CD4-positive, alpha-beta T cell (primary cell): ENCODE results near the gene ATAD2B. TPM values are rescaled to one million over a fixed set of nuclear protein-coding genes. Genes with fewer than 3 reads are reported as not detected.

Source experiments
- ATAC-seq: fragments of 200-7000 bp; cut with Tn5 transposase; one replicate; pipeline ENCODE4 v1.10.0; 2022; ENCODE audit warnings: mild to moderate bottlenecking; ENCODE audit not compliant: poor library complexity
- CTCF ChIA-PET: fragments of 350-600 bp; sonication (Branson Sonifier 250); formaldehyde crosslinking; loops from one replicate; lab custom pipeline; 2021; ENCODE audit warnings: antibody characterized with exemption, inconsistent platforms; lab: Charles Lee
- POLR2A ChIA-PET: fragments of 350-600 bp; sonication (Branson Sonifier 250); formaldehyde crosslinking; loops from one replicate; lab custom pipeline; 2021; ENCODE audit warnings: antibody characterized with exemption, inconsistent platforms; lab: Charles Lee
- DNase-seq, 14 experiments: peaks; one replicate each; pipeline ENCODE4 v3.0.0-alpha.2; 2013 to 2020; ENCODE audit warnings: mixed read lengths in 2 of 14
- H3K27ac ChIP-seq, 2 donors: one replicate each; pipeline versions ENCODE4 v1.5.1 to v1.7.0; 2013; ENCODE audit warnings: low read length in 2 of 2, low read depth in 1 of 2, mild to moderate bottlenecking in 1 of 2
- H3K27me3 ChIP-seq, 2 experiments: 1 replicate in 1 of 2; 2 replicates in 1 of 2; pipeline versions ENCODE4 v1.6.1 to v1.7.0; 2013; ENCODE audit warnings: low read length in 2 of 2, control low read depth in 1 of 2, mild to moderate bottlenecking in 1 of 2, moderate library complexity in 1 of 2; ENCODE audit not compliant: insufficient read depth in 2 of 2, control insufficient read depth in 1 of 2
- H3K36me3 ChIP-seq: one replicate; pipeline ENCODE4 v1.6.1; 2013; ENCODE audit warnings: low read length, control low read depth; ENCODE audit not compliant: insufficient read depth
- H3K4me1 ChIP-seq: one replicate; pipeline ENCODE4 v1.6.1; 2013; ENCODE audit warnings: low read length, control low read depth; ENCODE audit not compliant: insufficient read depth
- H3K4me3 ChIP-seq: one replicate; pipeline ENCODE4 v1.5.1; 2013; ENCODE audit warnings: mild to moderate bottlenecking, low read length, moderate library complexity
- H3K9me3 ChIP-seq, 2 experiments: 1 replicate in 1 of 2; 2 replicates in 1 of 2; pipeline versions ENCODE4 v1.6.1 to v1.7.0; 2013; ENCODE audit warnings: low read length in 2 of 2, mild to moderate bottlenecking in 2 of 2, control low read depth in 1 of 2, moderate library complexity in 1 of 2; ENCODE audit not compliant: control insufficient read depth in 1 of 2, insufficient read depth in 1 of 2
- H3K27ac Mint-ChIP-seq: one replicate; pipeline ENCODE4 v1.8.0; 2020; ENCODE audit warnings: mixed read lengths
- H3K27me3 Mint-ChIP-seq: one replicate; pipeline ENCODE4 v1.8.0; 2021; ENCODE audit warnings: mixed read lengths
- H3K36me3 Mint-ChIP-seq: one replicate; pipeline ENCODE4 v1.8.0; 2021; ENCODE audit warnings: low read depth, mixed read lengths
- H3K4me1 Mint-ChIP-seq: one replicate; pipeline ENCODE4 v1.8.0; 2021; ENCODE audit warnings: low read depth, mixed read lengths
- H3K4me3 Mint-ChIP-seq: one replicate; pipeline ENCODE4 v1.8.0; 2020; ENCODE audit warnings: mild to moderate bottlenecking, mixed read lengths
- H3K9me3 Mint-ChIP-seq: one replicate; pipeline ENCODE4 v1.8.0; 2020; ENCODE audit warnings: mixed read lengths
- intact Hi-C, 2 experiments: fragments of 100-400 bp; cut with DNase I in 1 of 2; cut with micrococcal nuclease in 1 of 2; formaldehyde crosslinking; loops; one replicate each; pipeline versions ENCODE4 v1.15.1 to v1.9.0; 2023 to 2025; cut with DNase I, micrococcal nuclease
- total RNA-seq, 174 experiments: library from RNA in 2 of 174; stranded (reverse) in 2 of 174; gene quantifications; one replicate each; pipeline ENCODE4 v1.2.3 and lab custom pipeline; 2021 to 2026
- TF ChIP-seq, protein P1 (sequence below): fragments of 200-600 bp; IDR thresholded peaks from one replicate; pipeline ENCODE4 v1.8.0; 2022; ENCODE audit warnings: antibody characterized with exemption, mild to moderate bottlenecking

The ATAD2B gene
- total RNA-seq, 2 experiments from 2014 or later, result 30.7 to 35.4 TPM

DNA sequence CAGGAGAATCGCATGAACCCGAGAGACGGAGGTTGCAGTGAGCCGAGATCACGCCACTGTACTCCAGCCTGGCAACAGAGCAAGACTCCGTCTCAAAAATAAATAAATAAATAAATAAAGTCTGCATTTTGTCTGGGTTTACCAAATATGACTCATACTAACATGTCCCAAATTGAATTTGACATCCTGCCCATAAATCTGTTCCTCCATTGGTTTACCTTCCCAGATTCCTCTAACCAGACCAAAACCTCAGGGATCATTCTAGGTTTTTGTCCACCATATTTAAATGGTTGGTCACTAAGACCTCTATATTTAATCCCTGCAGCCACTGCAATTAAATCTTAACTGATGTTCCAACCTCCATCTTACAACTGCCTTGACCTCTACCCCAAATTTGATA is 150.9 kb downstream of the ATAD2B start:
- Histone ChIP-seq H3K9me3 (no peaks in the 10 kb centered on the region), H3K27ac (no peak overlapping the region), H3K27me3 (no peaks in the 10 kb centered on the region), H3K4me1 (no peaks in the 10 kb centered on the region), H3K36me3 (peaks cover 33% of the 10 kb centered on the region), H3K4me3 (no peak overlapping the region)
- intact Hi-C loops, result no loop called here
- Mint-ChIP-seq H3K27ac (no peak overlapping the region), H3K9me3 (peaks cover 2% of the 10 kb centered on the region), H3K4me3 (no peak overlapping the region), H3K27me3 (no peaks in the 10 kb centered on the region), H3K36me3 (peaks cover 88% of the 10 kb centered on the region), H3K4me1 (no peaks in the 10 kb centered on the region)
- CTCF ChIA-PET, result no interaction called here
- TF ChIP-seq, protein P1, sequence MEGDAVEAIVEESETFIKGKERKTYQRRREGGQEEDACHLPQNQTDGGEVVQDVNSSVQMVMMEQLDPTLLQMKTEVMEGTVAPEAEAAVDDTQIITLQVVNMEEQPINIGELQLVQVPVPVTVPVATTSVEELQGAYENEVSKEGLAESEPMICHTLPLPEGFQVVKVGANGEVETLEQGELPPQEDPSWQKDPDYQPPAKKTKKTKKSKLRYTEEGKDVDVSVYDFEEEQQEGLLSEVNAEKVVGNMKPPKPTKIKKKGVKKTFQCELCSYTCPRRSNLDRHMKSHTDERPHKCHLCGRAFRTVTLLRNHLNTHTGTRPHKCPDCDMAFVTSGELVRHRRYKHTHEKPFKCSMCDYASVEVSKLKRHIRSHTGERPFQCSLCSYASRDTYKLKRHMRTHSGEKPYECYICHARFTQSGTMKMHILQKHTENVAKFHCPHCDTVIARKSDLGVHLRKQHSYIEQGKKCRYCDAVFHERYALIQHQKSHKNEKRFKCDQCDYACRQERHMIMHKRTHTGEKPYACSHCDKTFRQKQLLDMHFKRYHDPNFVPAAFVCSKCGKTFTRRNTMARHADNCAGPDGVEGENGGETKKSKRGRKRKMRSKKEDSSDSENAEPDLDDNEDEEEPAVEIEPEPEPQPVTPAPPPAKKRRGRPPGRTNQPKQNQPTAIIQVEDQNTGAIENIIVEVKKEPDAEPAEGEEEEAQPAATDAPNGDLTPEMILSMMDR, result no peak
- POLR2A ChIA-PET, result no interaction called here
- ATAC-seq, result no peak
- DNase-seq, result no peak

DNA sequence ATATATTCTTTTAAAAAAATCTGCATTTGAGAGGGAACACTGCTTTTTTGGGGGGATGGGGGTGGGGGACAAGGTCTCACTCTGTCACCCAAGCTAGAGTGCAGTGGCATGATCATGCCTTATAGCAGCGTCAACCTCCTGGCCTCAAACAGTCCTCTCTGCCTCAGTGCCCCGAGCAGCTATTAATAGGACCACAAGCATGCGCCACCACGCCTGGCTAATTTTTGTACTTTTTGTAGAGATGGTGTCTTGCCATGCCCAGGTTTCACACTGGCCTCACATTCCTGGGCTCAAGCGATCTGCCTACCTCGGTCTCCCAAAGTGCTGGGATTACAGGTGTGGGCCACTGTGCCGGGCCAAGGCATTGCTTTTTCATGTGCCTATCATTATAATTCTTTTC is 154.2 kb downstream of the ATAD2B start:
- TF ChIP-seq, protein P1, result no peak
- Mint-ChIP-seq H3K4me3 (no peak overlapping the region), H3K27me3 (no peaks in the 10 kb centered on the region), H3K9me3 (peaks cover 2% of the 10 kb centered on the region), H3K36me3 (peaks cover 87% of the 10 kb centered on the region), H3K27ac (no peak overlapping the region), H3K4me1 (no peaks in the 10 kb centered on the region)
- no peaks in the 10 kb centered on the region for H3K4me1 ChIP-seq
- ChIA-PET POLR2A (no interaction called here), CTCF (no interaction called here)
- H3K36me3 ChIP-seq, result peaks cover 44% of the 10 kb centered on the region
- H3K4me3 ChIP-seq, result no peak overlapping the region
- DNase-seq (no peak), ATAC-seq (no peak)
- intact Hi-C loops, result no loop called here
- H3K27me3 ChIP-seq, result no peaks in the 10 kb centered on the region
- no peak overlapping the region for H3K27ac ChIP-seq
- no peaks in the 10 kb centered on the region for H3K9me3 ChIP-seq

DNA sequence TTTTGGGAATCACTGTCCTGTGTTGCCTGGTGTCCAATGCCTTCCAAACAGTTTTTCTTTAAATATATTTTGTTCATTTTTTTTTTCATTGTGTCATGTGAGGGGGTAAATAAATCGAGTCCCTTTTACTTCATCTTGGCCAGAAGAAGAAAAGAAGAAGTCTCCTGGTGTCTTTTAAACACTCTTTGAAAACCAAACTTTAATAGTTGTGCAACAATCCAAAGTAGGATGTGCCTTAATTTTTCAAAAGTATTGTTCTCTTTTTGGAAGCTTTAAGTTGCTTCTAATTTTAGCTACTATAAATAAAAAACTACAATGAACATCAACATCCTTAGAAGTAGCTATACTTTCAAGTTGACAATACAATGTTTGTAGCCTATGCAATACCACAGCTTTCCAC is 154.9 kb downstream of the ATAD2B start:
- intact Hi-C loops, result no loop called here
- no peak overlapping the region for H3K4me3 Mint-ChIP-seq
- Histone ChIP-seq H3K27ac (no peak overlapping the region), H3K27me3 (no peaks in the 10 kb centered on the region), H3K4me1 (no peaks in the 10 kb centered on the region), H3K36me3 (peaks cover 43% of the 10 kb centered on the region), H3K9me3 (no peaks in the 10 kb centered on the region), H3K4me3 (no peak overlapping the region)
- H3K36me3 Mint-ChIP-seq, result peaks cover 88% of the 10 kb centered on the region
- ChIA-PET POLR2A (no interaction called here), CTCF (no interaction called here)
- DNase-seq (no peak), ATAC-seq (no peak)
- TF ChIP-seq, protein P1, result no peak
- no peak overlapping the region for H3K27ac Mint-ChIP-seq
- no peaks in the 10 kb centered on the region for H3K27me3 Mint-ChIP-seq
- peaks cover 2% of the 10 kb centered on the region for H3K9me3 Mint-ChIP-seq
- H3K4me1 Mint-ChIP-seq, result no peaks in the 10 kb centered on the region
